HG03025 (cell line): ENCODE data around the gene FECH.
A peak's percentile ranks its signal among the peaks of the same experiment; 100 is the strongest.

Source experiments
- ATAC-seq: cut with Tn5 transposase; IDR thresholded peaks from one replicate; pipeline ENCODE4 v1.9.1; 2021; ENCODE audit warnings: mild to moderate bottlenecking, moderate library complexity; ENCODE audit not compliant: unreplicated experiment, low FRiP score

FECH gene

DNA sequence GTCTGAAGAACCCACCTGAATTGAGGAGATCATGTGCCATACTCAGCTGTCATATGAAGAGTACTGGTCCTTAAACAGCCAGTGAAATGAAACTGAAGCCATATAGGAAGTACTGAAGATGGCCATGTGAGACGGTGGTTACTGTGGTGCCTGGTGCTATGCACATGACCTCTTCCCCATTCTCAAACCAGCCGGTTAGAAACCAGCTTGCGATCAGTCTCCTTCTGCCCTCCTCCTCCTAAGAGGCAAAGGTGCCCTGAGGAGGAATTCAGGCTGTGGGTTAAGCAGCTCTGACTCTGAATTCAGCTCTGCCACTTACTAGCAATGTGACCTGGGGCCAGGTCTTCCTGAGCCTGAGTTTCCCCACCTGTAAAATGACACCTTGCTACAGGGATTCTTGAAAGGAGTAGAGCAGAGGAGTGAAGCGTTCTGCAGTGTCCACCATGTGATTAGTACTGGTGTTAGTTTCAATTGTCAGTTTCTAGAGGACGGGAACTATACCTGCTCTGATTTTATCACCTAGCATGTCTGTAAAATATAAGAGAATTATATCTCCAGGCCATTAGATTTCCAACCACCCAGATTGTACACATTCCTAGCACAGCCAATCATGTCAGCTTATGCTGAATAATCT, 5.1 kb downstream of the FECH start:
- ATAC-seq = peak; percentile 82

DNA sequence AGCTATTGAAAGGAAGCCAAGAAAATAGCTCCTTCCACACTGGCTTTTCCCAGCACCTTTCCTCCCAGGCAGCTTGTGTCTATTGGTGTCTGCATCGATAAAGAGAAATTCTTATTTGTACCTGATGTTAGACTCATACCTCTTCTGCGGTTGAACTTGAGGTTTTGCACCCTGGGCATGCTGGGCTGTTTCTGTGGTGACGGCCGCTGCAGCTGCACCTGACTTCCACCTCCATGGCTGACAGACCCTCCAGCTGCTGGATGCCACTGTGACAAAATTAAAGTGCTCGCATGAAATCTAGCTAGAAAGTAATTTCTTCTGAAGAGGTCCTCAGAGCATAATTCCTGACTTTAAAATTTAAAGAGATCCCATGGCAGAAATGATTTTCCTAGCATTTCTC, 6.6 kb downstream of the FECH start:
- ATAC-seq = no peak

DNA sequence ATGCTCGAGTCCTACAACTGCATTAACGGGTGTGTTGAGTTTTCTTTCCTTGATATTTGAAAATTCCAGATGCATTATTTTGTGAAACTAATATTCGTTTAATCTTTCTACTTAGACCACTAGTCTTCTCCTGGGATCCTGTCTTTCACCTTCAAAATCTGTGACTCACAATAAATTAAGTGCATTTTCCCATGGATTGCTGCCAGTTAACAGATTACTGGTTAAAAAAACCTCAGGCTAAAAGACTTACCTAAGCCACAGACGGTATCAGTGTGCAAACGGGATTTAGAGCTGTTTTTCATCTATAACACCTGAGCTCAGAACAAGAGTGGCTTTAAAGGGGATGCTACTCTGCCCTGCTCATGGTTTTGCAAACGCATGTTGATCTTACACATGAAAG, 10.2 kb downstream of the FECH start:
- ATAC-seq = no peak

DNA sequence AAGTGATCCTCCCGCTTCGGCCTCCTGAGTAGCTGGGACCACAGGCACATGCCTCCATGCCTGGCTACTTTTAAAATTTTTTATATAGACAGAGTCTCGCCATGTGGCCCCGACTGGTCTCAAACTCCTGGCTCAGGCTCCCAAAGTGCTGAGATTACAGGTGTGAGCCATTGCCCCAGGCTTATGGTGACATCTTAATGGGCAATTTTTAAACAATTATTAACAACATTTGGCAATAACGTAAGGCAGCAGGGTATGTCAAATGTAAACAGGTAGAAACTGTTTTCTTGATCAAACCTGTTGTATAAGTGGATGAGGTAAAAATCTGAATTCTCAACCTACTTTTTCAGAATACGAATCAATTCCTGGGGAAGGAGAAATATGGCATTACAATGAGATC, 11.0 kb downstream of the FECH start:
- ATAC-seq = no peak

DNA sequence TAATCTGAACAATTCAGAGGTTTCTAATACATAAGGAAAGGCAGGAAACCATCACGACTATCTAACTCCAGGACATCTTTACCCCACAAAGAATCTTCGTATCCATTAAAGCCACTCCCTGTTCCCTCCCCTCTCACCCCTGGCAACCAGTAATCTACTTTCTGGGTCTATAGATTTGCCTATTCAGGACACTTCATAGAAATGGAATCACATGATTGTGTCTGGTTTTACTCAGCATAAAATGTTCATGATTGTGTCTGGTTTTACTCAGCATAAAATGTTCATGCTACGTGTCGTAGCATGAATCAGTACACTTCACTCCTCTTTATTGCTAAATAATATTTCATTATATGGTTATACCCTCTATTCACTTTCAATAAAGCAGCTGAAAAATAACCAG, 11.6 kb downstream of the FECH start:
- ATAC-seq = no peak

DNA sequence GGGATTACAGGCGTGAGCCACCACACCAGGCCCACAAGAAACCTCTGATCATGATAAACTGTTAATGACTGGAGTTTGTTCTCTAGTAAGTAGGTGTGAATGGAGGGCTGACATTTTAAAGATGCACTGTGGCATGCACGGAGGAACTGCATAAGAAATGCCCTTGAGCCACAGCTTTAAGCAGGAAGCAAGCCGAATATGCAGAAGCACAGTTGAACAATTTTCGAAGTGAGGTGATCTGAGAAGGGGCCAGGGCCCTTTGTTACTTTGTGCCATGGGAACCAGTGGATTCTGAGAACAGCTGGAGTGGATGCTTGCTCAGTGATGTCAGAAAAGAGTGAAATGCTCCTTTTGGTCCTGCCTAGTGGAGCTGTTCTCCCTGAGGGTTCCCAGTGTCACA, 16.3 kb downstream of the FECH start:
- no peak for ATAC-seq

DNA sequence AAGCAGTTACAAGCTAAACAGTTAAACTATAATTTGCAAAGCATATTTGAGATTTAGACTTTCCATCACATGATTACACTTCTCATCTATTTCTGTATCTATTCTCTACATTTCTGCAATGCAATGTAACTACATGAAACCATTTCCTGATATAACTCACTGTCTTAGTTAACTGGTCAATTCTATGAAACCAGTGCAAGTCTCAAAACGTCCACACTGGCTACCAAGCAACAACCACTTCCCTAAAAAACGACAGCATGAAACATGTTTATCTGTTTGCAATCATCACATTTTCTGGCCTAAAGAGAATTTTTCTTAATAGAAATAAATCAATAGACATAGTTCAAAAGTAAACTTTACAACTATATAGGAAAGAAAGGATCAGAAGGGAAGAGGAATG, 17.4 kb downstream of the FECH start:
- ATAC-seq = no peak

DNA sequence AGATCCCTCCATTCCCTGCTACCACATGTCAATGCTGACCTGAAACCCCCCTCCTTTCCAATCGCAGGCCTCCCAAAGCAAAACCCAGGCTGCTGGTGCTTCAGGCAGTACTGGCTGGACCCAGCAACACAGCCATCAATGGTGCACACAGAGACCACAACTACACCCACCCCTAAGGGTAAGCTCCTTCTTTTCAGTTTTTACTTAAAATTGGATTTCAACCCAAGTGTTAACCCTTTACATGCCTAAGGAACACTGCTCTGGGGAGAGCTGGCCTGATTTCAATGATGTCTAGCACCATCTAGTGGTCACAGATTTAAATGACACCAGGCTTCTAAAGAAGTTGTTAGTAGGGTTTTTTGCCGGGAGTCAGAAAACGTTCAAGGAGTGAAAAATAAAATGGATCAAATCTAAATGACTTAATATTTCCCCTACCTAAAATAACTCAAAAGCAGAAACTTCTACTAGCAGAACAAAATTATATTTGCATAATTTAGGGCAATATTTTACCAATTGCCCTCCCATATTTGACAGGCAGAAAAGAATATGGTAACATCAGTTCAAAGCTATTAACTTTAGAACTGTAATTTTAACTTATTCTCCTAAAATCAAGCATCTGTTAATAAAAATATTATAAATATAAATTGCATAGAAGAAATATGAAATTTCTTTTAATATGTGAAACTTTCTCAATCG, 24.6 kb downstream of the FECH start:
- no peak for ATAC-seq

DNA sequence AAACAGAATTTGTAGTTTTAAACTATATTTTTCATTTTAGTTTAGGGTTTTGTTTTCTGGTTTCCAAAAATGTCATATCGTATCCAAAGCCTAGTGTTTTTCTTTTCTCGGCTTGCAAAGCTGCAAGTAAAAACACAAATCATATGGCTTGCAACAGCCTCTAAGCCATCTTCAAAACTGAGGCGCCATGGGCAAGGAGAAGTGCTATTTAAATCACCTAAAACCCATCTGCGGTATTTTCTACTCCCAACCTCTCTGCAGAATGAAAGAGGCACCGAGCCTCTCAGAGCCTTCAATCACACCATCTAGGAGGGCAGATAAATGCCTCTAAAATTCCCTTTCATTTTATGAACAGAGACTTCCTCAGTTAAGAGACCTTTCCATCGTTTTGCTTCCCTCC, 25.2 kb downstream of the FECH start:
- ATAC-seq = no peak

DNA sequence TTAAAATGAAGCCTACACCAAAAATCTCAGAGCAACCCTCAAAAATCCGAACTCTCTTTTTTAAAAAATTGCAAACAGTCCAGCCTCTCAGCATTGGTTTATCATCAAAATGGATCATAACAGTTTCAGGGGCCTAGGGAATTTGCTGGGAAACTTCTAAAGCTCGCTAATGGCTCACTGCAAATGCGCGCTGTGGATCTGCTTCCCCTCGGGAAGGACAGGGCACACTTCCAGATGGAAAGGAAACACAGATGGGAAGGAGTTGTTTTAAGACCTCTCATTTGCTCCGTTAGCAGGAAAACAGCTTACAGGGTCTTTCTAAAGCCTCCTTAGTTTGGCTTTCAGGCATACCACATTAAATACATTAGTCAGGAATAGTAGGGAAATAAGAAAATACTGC, 27.2 kb downstream of the FECH start:
- no peak for ATAC-seq

DNA sequence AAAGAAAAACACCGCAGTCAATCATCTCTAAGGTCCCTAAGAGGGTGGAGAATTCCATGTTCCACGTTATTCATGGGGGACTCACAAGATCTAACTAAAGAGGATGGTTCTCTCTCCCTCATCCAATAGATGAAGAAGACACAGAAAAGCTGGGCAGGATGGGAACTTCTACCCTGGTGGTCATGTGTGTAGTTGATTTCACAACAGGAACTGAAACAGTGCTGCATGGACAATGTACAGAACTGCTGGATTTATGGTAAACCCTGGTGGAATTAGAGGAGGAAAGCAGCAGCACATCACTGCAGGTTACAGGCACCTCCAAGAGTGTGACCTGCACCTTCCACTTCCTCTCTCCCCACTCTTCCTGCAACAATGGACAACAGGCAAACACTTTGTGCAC, 31.4 kb downstream of the FECH start:
- no peak for ATAC-seq

DNA sequence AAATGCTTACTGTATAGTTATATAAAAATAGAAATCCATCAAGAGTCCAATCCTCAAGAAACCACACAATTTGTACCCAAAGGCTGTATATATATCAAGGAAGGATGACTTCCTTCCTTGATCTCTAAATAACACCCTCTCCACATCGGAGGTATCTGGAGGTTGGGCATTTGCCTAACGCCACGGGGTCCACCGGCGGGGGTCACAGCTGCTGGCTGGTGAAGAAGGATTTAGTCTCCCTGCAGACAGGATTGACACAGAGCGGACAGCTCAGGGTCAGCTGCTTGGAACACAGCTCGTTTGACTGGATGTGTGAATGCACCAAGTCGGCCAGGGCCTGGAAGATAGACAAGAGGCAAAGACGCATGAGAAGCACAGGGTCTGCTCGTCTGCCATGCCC, 36.0 kb downstream of the FECH start:
- no peak for ATAC-seq

DNA sequence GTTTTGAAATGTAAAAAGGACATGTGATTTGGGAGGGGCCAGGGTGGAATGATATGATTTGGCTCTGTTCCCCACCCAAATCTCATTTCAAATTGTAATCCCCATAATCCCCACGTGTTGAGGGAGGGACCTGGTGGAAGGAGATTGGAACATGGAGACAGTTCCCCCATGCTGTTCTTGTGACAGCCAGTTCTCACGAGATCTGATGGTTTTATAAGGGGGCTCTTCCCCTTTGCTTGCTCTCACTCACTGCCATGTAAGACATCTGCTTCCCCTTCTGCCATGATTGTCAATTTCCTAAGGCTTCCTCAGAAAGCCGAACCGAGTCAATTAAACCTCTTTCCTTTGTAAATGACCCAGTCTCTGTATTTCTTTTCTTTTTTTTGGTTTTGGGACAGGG, 39.2 kb downstream of the FECH start:
- no peak for ATAC-seq

DNA sequence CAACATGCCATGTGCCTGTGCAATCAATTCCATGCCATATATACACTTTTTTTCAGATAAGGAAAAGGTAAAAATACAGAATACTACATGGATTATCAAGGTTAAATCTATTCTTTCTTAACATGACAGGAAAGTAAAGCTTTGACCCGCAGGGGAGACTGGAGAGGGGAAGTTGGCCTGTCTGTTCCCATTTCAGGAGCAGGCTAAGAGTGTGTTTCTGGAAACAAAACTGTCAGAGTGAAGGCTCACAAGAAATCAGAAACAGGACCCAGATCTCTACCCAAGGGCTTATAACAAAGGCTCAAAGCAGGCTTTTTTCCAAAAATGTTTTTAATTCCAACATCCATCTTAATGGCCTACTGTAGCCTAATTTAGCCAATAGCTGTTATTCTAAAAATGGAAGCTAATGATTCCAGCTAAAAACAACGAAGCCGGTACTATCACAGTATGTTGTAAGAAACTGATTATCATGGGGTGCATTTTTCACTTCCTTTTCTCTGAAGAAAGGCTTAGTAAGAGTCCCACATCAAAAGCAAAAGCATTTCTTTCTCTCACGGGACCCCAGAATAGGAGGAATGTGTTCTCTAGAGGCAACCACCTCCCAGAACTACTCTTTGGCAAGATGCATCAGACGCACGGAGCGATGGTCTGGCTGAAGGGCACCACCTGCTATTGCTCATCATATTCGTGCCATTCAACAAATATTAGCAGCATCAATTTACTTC, 41.4 kb downstream of the FECH start:
- ATAC-seq = peak; percentile 84

DNA sequence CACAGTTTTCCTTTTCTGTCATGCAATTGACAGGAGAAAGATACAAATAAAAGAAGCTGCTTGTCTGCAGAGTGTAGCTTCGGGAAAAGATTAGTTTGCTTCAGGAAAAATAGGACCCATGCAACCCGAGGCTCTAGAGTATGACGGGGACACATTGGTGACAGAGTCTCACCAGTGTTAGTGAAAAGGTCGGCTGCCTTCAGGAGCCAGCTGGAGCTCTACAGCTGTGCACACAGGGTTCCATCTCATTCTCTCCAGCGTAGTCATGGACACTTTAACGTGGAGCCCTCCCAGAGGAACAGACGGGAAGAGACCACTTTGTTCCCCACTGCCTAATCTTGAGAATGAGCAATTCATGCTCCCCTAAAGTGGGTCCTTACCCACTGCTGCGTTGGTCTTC, 42.9 kb downstream of the FECH start:
- no peak for ATAC-seq

DNA sequence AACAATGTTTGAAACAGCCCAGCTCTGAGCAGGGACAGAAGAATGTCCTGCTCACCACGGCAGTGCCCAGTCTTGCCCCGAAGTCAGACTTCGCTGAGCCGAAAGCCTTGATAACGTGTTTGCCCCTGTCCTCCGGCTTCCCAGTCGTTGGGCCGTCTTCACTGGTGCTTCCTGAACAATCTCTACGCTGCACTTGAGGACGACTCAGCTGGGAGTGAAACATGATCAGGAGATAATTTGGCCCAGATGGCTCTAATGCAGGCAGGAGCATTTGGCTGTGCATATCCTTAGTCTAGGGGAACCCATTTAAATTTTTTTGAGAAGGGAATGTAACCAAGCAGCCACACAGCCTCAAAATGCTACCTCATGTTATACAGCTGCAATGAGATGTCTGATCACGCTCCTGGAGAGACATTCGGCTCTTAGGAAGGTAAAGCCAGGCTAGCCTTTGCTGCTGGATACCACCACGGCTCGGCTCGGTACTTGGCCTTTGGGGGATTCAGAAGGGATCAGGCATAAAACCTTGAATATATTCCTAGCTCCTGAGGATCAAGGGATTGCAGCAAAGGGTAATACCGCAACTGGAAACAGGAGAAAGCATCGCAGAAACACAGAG, 43.6 kb downstream of the FECH start:
- no peak for ATAC-seq

DNA sequence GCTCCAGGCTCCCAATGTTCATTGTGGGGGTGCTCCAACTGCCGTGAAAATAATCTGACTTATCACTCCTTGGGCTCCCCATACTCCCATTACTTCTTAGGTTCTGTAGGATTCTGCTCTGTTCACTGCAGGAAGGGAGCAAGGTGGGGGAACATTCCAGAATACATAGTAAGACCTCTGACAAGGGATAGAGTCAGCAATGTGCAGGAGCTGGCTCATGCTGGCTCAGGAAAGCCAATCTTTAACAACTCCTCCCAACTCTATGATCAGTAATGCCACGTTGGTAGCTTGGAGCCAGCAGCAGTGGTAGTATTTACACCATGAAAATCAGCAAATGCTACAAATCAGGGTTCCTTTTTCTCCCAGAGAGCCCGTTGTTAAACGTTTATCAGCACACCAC, 44.4 kb downstream of the FECH start:
- ATAC-seq = no peak

DNA sequence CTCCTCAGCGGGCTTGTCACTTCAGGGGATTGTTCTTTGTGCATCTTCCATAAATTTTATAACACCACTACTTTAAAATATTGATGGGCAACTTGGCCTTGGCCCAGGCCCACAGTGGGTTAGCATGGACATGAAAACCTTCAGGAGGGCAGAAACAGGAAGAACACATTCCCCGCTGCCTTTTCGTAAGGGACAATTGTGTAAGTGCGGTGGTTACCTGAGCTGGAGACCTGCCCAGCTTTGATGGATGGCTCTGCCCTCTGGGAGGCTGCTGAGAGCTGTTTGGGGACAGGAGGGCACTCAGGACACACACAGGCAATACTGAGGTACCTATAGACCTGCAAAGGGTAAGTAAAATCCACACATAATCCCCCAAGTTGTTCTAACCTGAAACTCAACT, 46.8 kb downstream of the FECH start:
- no peak for ATAC-seq

DNA sequence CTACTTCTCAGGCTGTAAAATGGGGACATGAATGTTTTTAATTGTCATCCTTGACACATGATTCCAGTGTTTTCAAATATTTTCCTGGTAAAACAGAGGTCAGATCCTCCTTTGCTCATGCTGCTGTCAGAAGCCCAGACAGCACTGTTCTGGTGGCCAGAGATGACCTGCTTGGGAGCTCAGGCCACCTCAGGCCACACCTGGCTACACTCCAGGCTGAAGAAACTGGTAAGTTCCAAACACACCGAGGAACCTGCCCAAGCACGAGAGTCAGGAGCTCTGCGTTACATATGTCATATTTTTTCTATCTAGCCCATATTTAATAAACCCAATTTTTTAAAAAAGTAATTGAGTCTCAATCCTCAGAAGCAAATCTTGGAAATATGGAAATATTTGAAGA, 47.9 kb downstream of the FECH start:
- ATAC-seq = no peak

DNA sequence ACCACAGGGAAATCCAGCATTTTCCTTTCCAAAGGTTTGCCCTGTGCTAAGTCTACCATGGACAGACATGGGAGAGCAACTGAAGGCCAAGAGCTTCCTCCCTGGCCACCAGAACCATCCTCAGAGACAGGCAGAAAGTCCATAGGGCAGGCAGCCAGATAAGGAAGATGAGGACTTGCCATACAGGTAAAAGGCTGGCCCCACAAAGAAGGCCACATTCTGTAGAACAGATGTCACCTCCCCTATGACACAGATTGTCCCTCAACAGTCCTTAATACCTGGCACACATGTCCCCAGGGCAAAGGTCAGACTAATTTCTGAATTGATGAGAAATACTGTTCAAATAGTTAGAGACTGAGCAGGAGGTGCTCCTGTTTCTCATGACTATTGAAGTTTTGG, 52.0 kb downstream of the FECH start:
- ATAC-seq = no peak

DNA sequence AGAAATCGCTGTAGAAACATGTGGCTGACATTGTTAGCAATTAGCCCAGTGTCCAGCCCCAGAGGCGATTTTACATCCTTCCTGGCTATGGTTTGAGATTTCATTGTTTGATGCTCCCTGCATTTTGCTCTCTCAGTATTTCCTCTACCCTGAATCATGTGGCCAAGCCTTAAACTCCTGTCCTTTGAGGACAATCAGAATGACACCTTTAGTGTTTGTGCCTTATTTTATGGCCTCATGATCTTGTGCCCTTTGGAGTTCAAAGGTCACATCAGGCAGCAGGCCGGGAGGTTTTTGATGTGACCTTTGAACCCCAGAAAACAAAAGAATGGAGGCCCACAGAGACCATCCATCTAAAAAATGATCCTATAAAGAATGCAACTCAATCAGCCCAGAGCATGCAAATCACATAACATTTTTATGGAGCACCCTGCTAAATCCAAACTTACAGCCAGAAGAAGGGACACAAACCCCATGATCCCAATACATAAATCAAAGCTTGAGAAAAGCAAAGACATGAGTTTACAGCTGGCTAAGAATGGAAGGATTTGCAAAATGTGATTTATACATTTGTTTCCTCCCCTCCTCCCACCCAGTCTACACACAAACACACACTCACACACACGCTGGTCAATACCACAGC, 52.5 kb downstream of the FECH start:
- no peak for ATAC-seq
